ENCODE measurements around the gene CUL5. TPM values are rescaled to one million over a fixed set of nuclear protein-coding genes. Genes with fewer than 3 reads are reported as not detected.
"Not testable (repeated sequence)": the region's sequence is repeated elsewhere in the genome, so short reads cannot be mapped to it uniquely, and the experiment has no call there.

The CUL5 gene
- total RNA-seq, 1 experiment from 2014 or later, result 63.1 TPM

DNA sequence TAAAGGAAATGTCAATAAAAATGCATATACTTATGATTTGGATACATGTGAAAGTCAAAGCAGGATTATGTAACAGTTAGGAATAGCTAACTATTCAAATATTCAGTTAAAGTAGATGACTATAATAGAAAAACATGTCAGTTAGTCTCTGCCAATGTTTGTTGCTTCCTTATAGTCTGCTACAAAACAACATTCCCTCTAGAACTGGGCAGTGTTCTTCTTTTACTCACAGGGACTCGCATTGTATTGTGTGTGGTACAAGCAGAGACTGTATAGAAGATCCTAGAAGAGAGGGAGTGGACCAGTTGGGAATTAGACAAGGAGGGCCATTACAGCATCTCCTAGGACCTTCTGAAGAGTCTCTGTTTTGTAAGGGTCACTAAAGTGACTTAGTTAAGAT is 123.3 kb downstream of the CUL5 start:
- no peak overlapping the region for H3K4me3 ChIP-seq (ENCODE audit: low read depth, low read length, poor library complexity, severe bottlenecking)
- peaks cover 3% of the 10 kb centered on the region for H3K4me1 ChIP-seq (ENCODE audit: insufficient read depth, low read length, poor library complexity, severe bottlenecking)
- BruUV-seq (replicated peaks), result no TSS peak
- DNase-seq (ENCODE audit: low spot score), result no peak
- no peak for TF ChIP-seq EZH2 (IDR thresholded peaks at IDR 0.05; ENCODE audit: borderline replicate concordance, low read depth, low read length, poor library complexity, severe bottlenecking)
- no peaks in the 10 kb centered on the region for H3K9me3 ChIP-seq (ENCODE audit: low read depth, low read length, poor library complexity, severe bottlenecking)
- CTCF ChIA-PET, result no interaction called here
- POLR2A ChIA-PET (ENCODE audit: low non-redundant PET), result no interaction called here
- H3K27me3 ChIP-seq (replicated peaks; ENCODE audit: insufficient read depth, low read depth, low read length, poor library complexity), result no peaks in the 10 kb centered on the region
- H3K36me3 ChIP-seq (ENCODE audit: insufficient read depth, low read length, poor library complexity, severe bottlenecking), result peaks cover 25% of the 10 kb centered on the region
- no peak overlapping the region for H3K27ac ChIP-seq (ENCODE audit: low read depth, low read length, poor library complexity, severe bottlenecking)
- intact Hi-C loops (cut with micrococcal nuclease; ENCODE audit: unreplicated experiment), result no loop called here

DNA sequence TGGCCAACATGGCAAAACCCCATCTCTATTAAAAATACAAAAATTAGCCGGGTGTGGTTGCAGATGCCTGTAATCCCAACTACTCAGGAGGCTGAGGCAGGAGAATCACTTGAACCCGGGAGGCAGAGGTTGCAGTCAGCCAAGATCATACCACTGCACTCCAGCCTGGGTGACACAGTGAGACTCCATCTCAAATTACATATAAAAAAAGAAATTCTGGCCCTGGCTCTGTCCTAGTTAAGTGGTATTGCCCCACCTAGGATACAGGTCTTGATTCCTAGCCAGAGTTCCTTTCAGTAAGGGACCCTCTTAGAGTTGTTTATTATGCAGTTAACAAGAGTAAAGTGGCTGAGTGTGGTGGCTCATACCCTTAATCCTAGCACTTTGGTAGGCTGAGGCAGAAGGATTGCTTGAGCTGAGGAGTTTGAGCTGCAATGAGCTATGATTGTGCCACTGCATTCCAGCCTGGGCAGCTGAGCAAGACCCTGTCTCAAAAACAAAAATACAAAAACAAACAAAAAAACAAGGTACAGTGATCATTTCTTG is 124.4 kb downstream of the CUL5 start:
- POLR2A ChIA-PET (ENCODE audit: low non-redundant PET), result not testable (repeated sequence)

DNA sequence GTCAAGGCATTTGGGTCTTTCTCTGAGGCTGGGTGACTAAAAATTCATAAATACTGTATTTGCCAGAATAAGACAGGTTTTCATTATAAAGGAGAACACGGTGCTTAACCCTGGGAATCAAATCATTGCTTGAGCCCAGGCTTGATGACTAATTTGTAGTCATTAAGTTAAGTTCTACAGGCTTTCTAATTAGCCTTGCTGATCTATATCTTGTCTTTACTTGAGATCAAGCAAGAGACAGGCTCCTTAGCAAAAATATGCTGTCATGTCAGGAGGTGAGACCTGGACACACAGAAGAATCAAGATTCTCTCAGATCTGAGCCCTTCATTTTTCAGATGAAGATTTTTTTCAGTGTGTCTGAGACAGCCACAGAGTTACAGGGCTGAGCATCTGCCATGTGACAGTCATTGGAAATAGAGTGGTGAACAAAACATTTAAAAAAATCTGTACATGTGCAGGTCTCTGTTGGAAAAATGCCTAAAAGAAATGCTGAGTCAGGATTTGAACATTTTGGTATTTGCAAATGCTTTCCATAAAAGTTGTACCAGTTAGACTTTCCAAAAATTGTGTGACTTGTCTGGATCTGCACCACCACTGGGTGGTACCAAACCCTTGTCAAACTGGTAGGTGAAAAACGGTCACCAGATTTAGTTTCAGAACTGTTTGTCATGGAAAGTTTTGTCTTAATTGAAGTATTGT is 127.3 kb downstream of the CUL5 start:
- no TSS peak for BruUV-seq (replicated peaks)
- DNase-seq (ENCODE audit: low spot score), result peak; percentile 45
- Histone ChIP-seq H3K36me3 (ENCODE audit: insufficient read depth, low read length, poor library complexity, severe bottlenecking) (peaks cover 44% of the 10 kb centered on the region), H3K4me1 (ENCODE audit: insufficient read depth, low read length, poor library complexity, severe bottlenecking) (peaks cover 3% of the 10 kb centered on the region), H3K4me3 (ENCODE audit: low read depth, low read length, poor library complexity, severe bottlenecking) (no peak overlapping the region), H3K27ac (ENCODE audit: low read depth, low read length, poor library complexity, severe bottlenecking) (peak overlapping the region; percentile 9), H3K9me3 (ENCODE audit: low read depth, low read length, poor library complexity, severe bottlenecking) (no peaks in the 10 kb centered on the region), H3K27me3 (replicated peaks; ENCODE audit: insufficient read depth, low read depth, low read length, poor library complexity) (no peaks in the 10 kb centered on the region)
- ChIA-PET POLR2A (ENCODE audit: low non-redundant PET) (no interaction called here), CTCF (no interaction called here)
- TF ChIP-seq EZH2 (IDR thresholded peaks at IDR 0.05; ENCODE audit: borderline replicate concordance, low read depth, low read length, poor library complexity, severe bottlenecking), result no peak
- TF ChIP-seq, protein P1, sequence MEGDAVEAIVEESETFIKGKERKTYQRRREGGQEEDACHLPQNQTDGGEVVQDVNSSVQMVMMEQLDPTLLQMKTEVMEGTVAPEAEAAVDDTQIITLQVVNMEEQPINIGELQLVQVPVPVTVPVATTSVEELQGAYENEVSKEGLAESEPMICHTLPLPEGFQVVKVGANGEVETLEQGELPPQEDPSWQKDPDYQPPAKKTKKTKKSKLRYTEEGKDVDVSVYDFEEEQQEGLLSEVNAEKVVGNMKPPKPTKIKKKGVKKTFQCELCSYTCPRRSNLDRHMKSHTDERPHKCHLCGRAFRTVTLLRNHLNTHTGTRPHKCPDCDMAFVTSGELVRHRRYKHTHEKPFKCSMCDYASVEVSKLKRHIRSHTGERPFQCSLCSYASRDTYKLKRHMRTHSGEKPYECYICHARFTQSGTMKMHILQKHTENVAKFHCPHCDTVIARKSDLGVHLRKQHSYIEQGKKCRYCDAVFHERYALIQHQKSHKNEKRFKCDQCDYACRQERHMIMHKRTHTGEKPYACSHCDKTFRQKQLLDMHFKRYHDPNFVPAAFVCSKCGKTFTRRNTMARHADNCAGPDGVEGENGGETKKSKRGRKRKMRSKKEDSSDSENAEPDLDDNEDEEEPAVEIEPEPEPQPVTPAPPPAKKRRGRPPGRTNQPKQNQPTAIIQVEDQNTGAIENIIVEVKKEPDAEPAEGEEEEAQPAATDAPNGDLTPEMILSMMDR (conservative IDR thresholded peaks at IDR 0.05; ENCODE audit: low read depth, low read length), result peak; percentile 54
- intact Hi-C loops (cut with micrococcal nuclease; ENCODE audit: unreplicated experiment), result no loop called here

More for the DNA sequence above, 124.4 kb downstream of the CUL5 start:
- H3K4me1 ChIP-seq (ENCODE audit: insufficient read depth, low read length, poor library complexity, severe bottlenecking); H3K27me3 ChIP-seq (replicated peaks; ENCODE audit: insufficient read depth, low read depth, low read length, poor library complexity); intact Hi-C loops (cut with micrococcal nuclease; ENCODE audit: unreplicated experiment); H3K27ac ChIP-seq (ENCODE audit: low read depth, low read length, poor library complexity, severe bottlenecking); H3K4me3 ChIP-seq (ENCODE audit: low read depth, low read length, poor library complexity, severe bottlenecking); BruUV-seq (replicated peaks); DNase-seq (ENCODE audit: low spot score); H3K9me3 ChIP-seq (ENCODE audit: low read depth, low read length, poor library complexity, severe bottlenecking); CTCF ChIA-PET: not testable (repeated sequence)
- H3K36me3 ChIP-seq (ENCODE audit: insufficient read depth, low read length, poor library complexity, severe bottlenecking), result peaks cover 25% of the 10 kb centered on the region

DNA sequence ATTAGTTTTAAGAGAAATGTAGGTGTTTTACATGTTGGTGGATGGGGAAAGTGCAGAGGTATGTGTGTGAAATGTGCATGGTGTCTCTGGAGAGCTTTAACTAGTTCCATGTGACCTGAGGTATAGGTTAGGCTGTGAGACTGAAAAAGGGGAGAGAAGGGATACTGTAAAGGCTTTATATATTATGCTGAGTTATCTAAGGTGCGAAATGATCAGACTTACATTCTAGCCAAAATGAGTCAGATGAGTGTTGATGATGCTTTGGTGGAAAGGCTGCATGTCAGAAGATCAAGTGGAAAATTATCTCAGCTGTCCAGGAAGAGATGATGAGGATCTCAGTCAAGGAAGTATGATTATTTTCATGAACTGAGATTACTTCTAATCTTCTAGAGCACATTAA is 128.5 kb downstream of the CUL5 start:
- no peak for TF ChIP-seq EZH2 (IDR thresholded peaks at IDR 0.05; ENCODE audit: borderline replicate concordance, low read depth, low read length, poor library complexity, severe bottlenecking)
- TF ChIP-seq, protein P1 (conservative IDR thresholded peaks at IDR 0.05; ENCODE audit: low read depth, low read length), result no peak
- POLR2A ChIA-PET (ENCODE audit: low non-redundant PET), result no interaction called here
- CTCF ChIA-PET, result no interaction called here
- intact Hi-C loops (cut with micrococcal nuclease; ENCODE audit: unreplicated experiment), result no loop called here
- Histone ChIP-seq H3K27ac (ENCODE audit: low read depth, low read length, poor library complexity, severe bottlenecking) (no peak overlapping the region), H3K27me3 (replicated peaks; ENCODE audit: insufficient read depth, low read depth, low read length, poor library complexity) (no peaks in the 10 kb centered on the region), H3K36me3 (ENCODE audit: insufficient read depth, low read length, poor library complexity, severe bottlenecking) (peaks cover 52% of the 10 kb centered on the region), H3K4me3 (ENCODE audit: low read depth, low read length, poor library complexity, severe bottlenecking) (no peak overlapping the region), H3K4me1 (ENCODE audit: insufficient read depth, low read length, poor library complexity, severe bottlenecking) (peaks cover 3% of the 10 kb centered on the region), H3K9me3 (ENCODE audit: low read depth, low read length, poor library complexity, severe bottlenecking) (no peaks in the 10 kb centered on the region)
- BruUV-seq (replicated peaks), result no TSS peak
- DNase-seq (ENCODE audit: low spot score), result no peak
